H1 (cell line): ENCODE results near the gene SCUBE2. TPM values are rescaled to one million over a fixed set of nuclear protein-coding genes. Genes with fewer than 3 reads are reported as not detected.
"Not testable (repeated sequence)": the region's sequence is repeated elsewhere in the genome, so short reads cannot be mapped to it uniquely, and the experiment has no call there.

Experiments
- CTCF ChIA-PET: fragments of 300-600 bp; sonication (Branson Sonifier 250); formaldehyde crosslinking; loops from one replicate; lab custom pipeline; 2021; ENCODE audit not compliant: partially characterized antibody; lab: Charles Lee
- POLR2A ChIA-PET: fragments of 300-600 bp; sonication (Branson Sonifier 250); formaldehyde crosslinking; loops from one replicate; lab custom pipeline; 2021; ENCODE audit warnings: inconsistent platforms; ENCODE audit not compliant: partially characterized antibody; lab: Charles Lee
- DNase-seq, 2 experiments: peaks; one replicate each; pipeline versions ENCODE4 v3.0.0 to v3.0.0-alpha.2; 2010 to 2022; ENCODE audit warnings: low spot score in 2 of 2, low read depth in 1 of 2, mixed read lengths in 1 of 2
- FAIRE-seq: peaks from 2 replicates; lab custom pipeline; 2011; peaks lifted over from hg19 to GRCh38; lab: Jason Lieb, UNC
- H2AFZ ChIP-seq: 2 replicates; pipeline ENCODE4 v1.8.1; 2012; ENCODE audit warnings: low read length, inconsistent platforms
- H2AK5ac ChIP-seq: 2 replicates; pipeline ENCODE4 v1.6.1; 2013; ENCODE audit warnings: low read depth, low read length
- H2BK120ac ChIP-seq: replicated peaks from 2 replicates; pipeline ENCODE3; 2013; ENCODE audit warnings: low read depth, low read length, inconsistent platforms
- H2BK12ac ChIP-seq: 2 replicates; pipeline ENCODE4 v1.6.1; 2013; ENCODE audit warnings: low read depth, low read length
- H2BK15ac ChIP-seq: 2 replicates; pipeline ENCODE4 v1.6.1; 2013; ENCODE audit warnings: low read length
- H2BK20ac ChIP-seq: 2 replicates; pipeline ENCODE4 v1.6.1; 2013; ENCODE audit warnings: low read length
- H2BK5ac ChIP-seq: 2 replicates; pipeline ENCODE4 v1.6.1; 2013; ENCODE audit warnings: low read depth, low read length
- H3K14ac ChIP-seq: 2 replicates; pipeline ENCODE4 v1.6.1; 2013; ENCODE audit warnings: inconsistent platforms; ENCODE audit not compliant: insufficient read length
- H3K18ac ChIP-seq: 2 replicates; pipeline ENCODE4 v1.6.1; 2013; ENCODE audit warnings: low read length; ENCODE audit errors: extremely low read depth
- H3K23ac ChIP-seq: 2 replicates; pipeline ENCODE4 v1.6.1; 2013; ENCODE audit warnings: inconsistent platforms; ENCODE audit not compliant: insufficient read length
- H3K23me2 ChIP-seq: 2 replicates; pipeline ENCODE4 v1.6.1; 2013; ENCODE audit warnings: low read depth, low read length
- H3K27ac ChIP-seq: 2 replicates; pipeline ENCODE4 v1.6.1; 2011; ENCODE audit warnings: low read depth, low read length, inconsistent platforms
- H3K27me3 ChIP-seq, 4 experiments: replicated peaks in 1 of 4; 1 replicate in 1 of 4; 2 replicates in 3 of 4; pipeline versions ENCODE4 v1.6.1 to v1.8.1; 2011 to 2013; ENCODE audit warnings: low read length in 3 of 4, mild to moderate bottlenecking in 3 of 4, inconsistent platforms in 2 of 4, mixed read lengths in 2 of 4, moderate library complexity in 1 of 4; ENCODE audit not compliant: control insufficient read depth in 3 of 4, insufficient read depth in 3 of 4; ENCODE audit errors: extremely low read depth in 1 of 4
- H3K36me3 ChIP-seq, 4 experiments: 2 replicates each; pipeline versions ENCODE4 v1.6.1 to v1.8.1; 2011 to 2013; ENCODE audit warnings: mild to moderate bottlenecking in 4 of 4, low read length in 3 of 4, moderate library complexity in 2 of 4, control low read depth in 1 of 4, inconsistent platforms in 1 of 4; ENCODE audit not compliant: insufficient read depth in 4 of 4, control insufficient read depth in 2 of 4
- H3K4ac ChIP-seq: replicated peaks from 2 replicates; pipeline ENCODE3; 2013; ENCODE audit warnings: low read length, low read depth, mixed read lengths, inconsistent platforms; ENCODE audit not compliant: insufficient read length
- H3K4me1 ChIP-seq, 4 experiments: replicated peaks in 1 of 4; 1 replicate in 1 of 4; 2 replicates in 3 of 4; pipeline versions ENCODE4 v1.6.1 to v1.8.1; 2011 to 2013; ENCODE audit warnings: low read length in 3 of 4, inconsistent platforms in 2 of 4, mixed read lengths in 1 of 4; ENCODE audit not compliant: insufficient read depth in 4 of 4, control insufficient read depth in 3 of 4
- H3K4me2 ChIP-seq, 2 experiments: 2 replicates each; pipeline versions ENCODE4 v1.6.1 to v1.8.1; 2011 to 2013; ENCODE audit warnings: low read depth in 2 of 2, low read length in 2 of 2, control low read depth in 1 of 2, inconsistent platforms in 1 of 2, mild to moderate bottlenecking in 1 of 2; ENCODE audit not compliant: insufficient read depth in 1 of 2
- H3K4me3 ChIP-seq, 4 experiments: fragments of 200-600, 300-600 bp in 1 of 4; sonication (generic), shearing (Covaris generic), sonication (Bioruptor Twin) in 1 of 4; 2 replicates each; pipeline versions ENCODE4 v1.5.1 to v1.8.1; 2011 to 2016; ENCODE audit warnings: low read length in 4 of 4, low read depth in 3 of 4, control low read depth in 2 of 4, inconsistent platforms in 2 of 4, mild to moderate bottlenecking in 2 of 4, mixed read lengths in 1 of 4, moderate library complexity in 1 of 4; ENCODE audit not compliant: insufficient read depth in 2 of 4; ENCODE audit errors: extremely low read depth in 1 of 4
- H3K56ac ChIP-seq: replicated peaks from 2 replicates; pipeline ENCODE3; 2013; ENCODE audit warnings: low read depth, mild to moderate bottlenecking, mixed read lengths, low read length, inconsistent platforms; ENCODE audit not compliant: insufficient read length
- H3K79me1 ChIP-seq: 2 replicates; pipeline ENCODE4 v1.6.1; 2013; ENCODE audit warnings: low read depth, low read length, control low read depth
- H3K79me2 ChIP-seq, 2 experiments: 2 replicates each; pipeline versions ENCODE4 v1.6.1 to v1.8.1; 2012 to 2013; ENCODE audit warnings: low read length in 2 of 2, mild to moderate bottlenecking in 2 of 2, inconsistent platforms in 1 of 2; ENCODE audit not compliant: insufficient read depth in 2 of 2, control insufficient read depth in 1 of 2
- H3K9ac ChIP-seq, 4 experiments: replicated peaks in 1 of 4; 1 replicate in 1 of 4; 2 replicates in 3 of 4; pipeline versions ENCODE4 v1.6.1 to v1.8.1; 2011 to 2013; ENCODE audit warnings: low read depth in 3 of 4, low read length in 3 of 4, control low read depth in 2 of 4, mild to moderate bottlenecking in 2 of 4, moderate library complexity in 2 of 4, inconsistent platforms in 1 of 4; ENCODE audit errors: extremely low read depth in 1 of 4
- H3K9me3 ChIP-seq, 2 experiments: 2 replicates each; pipeline versions ENCODE4 v1.6.1 to v1.8.1; 2012 to 2013; ENCODE audit warnings: mild to moderate bottlenecking in 2 of 2, moderate library complexity in 2 of 2, control low read depth in 1 of 2, inconsistent platforms in 1 of 2, low read depth in 1 of 2, low read length in 1 of 2, mixed read lengths in 1 of 2; ENCODE audit not compliant: insufficient read depth in 2 of 2
- H4K20me1 ChIP-seq, 2 experiments: replicated peaks in 1 of 2; 2 replicates each; pipeline versions ENCODE3 to v1.8.1; 2011 to 2013; ENCODE audit warnings: inconsistent platforms in 2 of 2, low read length in 2 of 2, mild to moderate bottlenecking in 1 of 2; ENCODE audit not compliant: insufficient read depth in 2 of 2, control insufficient read depth in 1 of 2
- H4K5ac ChIP-seq: 2 replicates; pipeline ENCODE4 v1.6.1; 2013; ENCODE audit warnings: low read length, low read depth, mixed read lengths, inconsistent platforms; ENCODE audit not compliant: insufficient read length
- H4K8ac ChIP-seq: 2 replicates; pipeline ENCODE4 v1.8.0; 2013; ENCODE audit warnings: mild to moderate bottlenecking, moderate library complexity, low read length, inconsistent platforms; ENCODE audit not compliant: insufficient read depth; ENCODE audit errors: extremely low read depth
- H4K91ac ChIP-seq: replicated peaks from 2 replicates; pipeline ENCODE3; 2013; ENCODE audit warnings: low read length, mixed read lengths, inconsistent platforms; ENCODE audit not compliant: insufficient read length
- WGBS, 2 experiments: shearing (Covaris generic) in 1 of 2; methylation state at CpG; one replicate each; pipeline versions ENCODE4 v1.1.6 to v1.1.7; 2013 to 2015; ENCODE audit warnings: low lambda C conversion rate in 2 of 2, mixed read lengths in 2 of 2, inconsistent platforms in 1 of 2, low coverage in 1 of 2, missing lambda C conversion rate in 1 of 2; ENCODE audit not compliant: insufficient replicate concordance in 2 of 2, insufficient coverage in 1 of 2, insufficient read length in 1 of 2; ENCODE audit errors: extremely low coverage in 1 of 2, missing lambda C conversion rate in 1 of 2; 5-methylcytosine and 5-hydroxymethylcytosine counted together
- polyA plus RNA-seq, 7 experiments: library from polyadenylated mRNA; depleted of rRNA in 3 of 7; stranded (reverse) in 5 of 7; unstranded in 2 of 7; fragments of >200 nt in 5 of 7; fragments of 200-250 nt in 2 of 7; gene quantifications; 1 replicate in 5 of 7; 2 replicates in 1 of 7; 4 replicates in 1 of 7; pipeline versions ENCODE4 v1.2.1 to v1.2.3, GENCODE V29; 2011 to 2013; ENCODE audit warnings: missing spikeins in 2 of 7, mixed read lengths in 2 of 7
- total RNA-seq: library from RNA; stranded (reverse); fragmentation: NEBNext Ultra II Directional; extraction: Animal tissue kit (Norgen Biotek cat#: 25700); gene quantifications from 2 replicates; pipeline ENCODE4 v1.2.1, GENCODE V29; 2021

Gene SCUBE2
- total and polyA plus RNA-seq, 2 of the 8 experiments (the other 6 are each of a cell fraction or from before 2014, with no cell fraction given) = 0.29 to 1.2 TPM

DNA sequence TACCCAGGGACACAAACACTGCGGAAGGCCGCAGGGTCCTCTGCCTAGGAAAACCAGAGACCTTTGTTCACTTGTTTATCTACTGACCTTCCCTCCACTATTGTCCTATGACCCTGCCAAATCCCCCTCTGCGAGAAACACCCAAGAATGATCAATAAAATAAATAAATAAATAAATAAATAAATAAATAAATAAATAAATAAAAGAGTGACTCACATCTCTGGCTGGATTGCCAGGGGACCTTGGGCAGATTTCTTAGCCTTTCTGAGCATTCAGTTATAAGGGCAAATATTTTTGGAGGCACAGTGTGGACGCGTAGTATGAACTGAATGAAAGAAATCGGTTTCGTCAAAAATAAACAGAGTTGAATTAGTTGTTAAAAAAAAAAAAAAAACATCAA lies 112.0 kb downstream of the SCUBE2 start:
- H2AK5ac ChIP-seq, H2BK5ac ChIP-seq, H3K4ac ChIP-seq, H3K18ac ChIP-seq, H2BK12ac ChIP-seq, H3K79me1 ChIP-seq, H3K36me3 ChIP-seq, H3K9me3 ChIP-seq, H3K4me2 ChIP-seq, H3K23me2 ChIP-seq, H2AFZ ChIP-seq, H2BK15ac ChIP-seq, H3K27ac ChIP-seq, H3K23ac ChIP-seq, H3K79me2 ChIP-seq, POLR2A ChIA-PET, H3K9ac ChIP-seq, H3K56ac ChIP-seq, H4K8ac ChIP-seq, FAIRE-seq, H3K27me3 ChIP-seq, DNase-seq, H3K4me1 ChIP-seq, H2BK120ac ChIP-seq, H4K20me1 ChIP-seq, H3K14ac ChIP-seq, H4K5ac ChIP-seq, H2BK20ac ChIP-seq, H4K91ac ChIP-seq, H3K4me3 ChIP-seq: not testable (repeated sequence)
- 84% methylated on average over 5 of the region's 7 CpGs; no CpG with 5 or more reads in 1 of the 2 experiments for WGBS, 2 experiments
- CTCF ChIA-PET = interaction anchor here (0.6 kb wide), 1 partner anchor 713 kb away, joined by 3 read pairs; no protein-coding TSS in a partner anchor
